ENCODE results near the gene NTN5.

DNA sequence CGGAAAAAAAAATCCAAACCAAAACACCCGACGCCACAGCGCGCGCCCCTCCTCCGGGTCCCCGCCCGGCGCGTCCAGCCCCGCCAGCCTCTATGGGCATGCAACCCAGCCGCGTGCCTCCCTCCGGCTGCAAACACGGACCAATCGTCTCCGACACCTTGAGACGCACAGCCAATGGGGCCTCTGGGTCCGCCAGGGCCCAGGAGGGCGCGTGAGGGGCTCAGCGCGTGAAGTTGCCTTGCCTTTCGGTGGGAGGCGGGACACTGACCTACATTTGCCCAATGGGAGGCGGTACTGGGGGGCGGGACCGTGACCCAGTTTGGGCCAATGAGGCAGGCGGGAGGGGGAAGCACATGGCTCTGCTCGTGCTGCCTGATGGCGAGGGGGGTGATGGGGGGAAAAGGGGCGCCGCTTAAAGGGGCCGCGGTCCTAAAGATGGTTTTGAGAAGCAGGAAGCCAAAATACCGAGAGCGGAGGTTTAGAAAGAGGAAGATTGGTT, 35.3 kb downstream of the NTN5 start:
- TF ChIP-seq, protein P1, sequence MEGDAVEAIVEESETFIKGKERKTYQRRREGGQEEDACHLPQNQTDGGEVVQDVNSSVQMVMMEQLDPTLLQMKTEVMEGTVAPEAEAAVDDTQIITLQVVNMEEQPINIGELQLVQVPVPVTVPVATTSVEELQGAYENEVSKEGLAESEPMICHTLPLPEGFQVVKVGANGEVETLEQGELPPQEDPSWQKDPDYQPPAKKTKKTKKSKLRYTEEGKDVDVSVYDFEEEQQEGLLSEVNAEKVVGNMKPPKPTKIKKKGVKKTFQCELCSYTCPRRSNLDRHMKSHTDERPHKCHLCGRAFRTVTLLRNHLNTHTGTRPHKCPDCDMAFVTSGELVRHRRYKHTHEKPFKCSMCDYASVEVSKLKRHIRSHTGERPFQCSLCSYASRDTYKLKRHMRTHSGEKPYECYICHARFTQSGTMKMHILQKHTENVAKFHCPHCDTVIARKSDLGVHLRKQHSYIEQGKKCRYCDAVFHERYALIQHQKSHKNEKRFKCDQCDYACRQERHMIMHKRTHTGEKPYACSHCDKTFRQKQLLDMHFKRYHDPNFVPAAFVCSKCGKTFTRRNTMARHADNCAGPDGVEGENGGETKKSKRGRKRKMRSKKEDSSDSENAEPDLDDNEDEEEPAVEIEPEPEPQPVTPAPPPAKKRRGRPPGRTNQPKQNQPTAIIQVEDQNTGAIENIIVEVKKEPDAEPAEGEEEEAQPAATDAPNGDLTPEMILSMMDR (IDR thresholded peaks at IDR 0.05), result no peak
- no peak for TF ChIP-seq ZFX (IDR thresholded peaks at IDR 0.05; ENCODE audit: borderline replicate concordance)
